ENCODE data around the gene EPHB1. TPM values are rescaled to one million over a fixed set of nuclear protein-coding genes. Genes with fewer than 3 reads are reported as not detected.
A peak's percentile ranks its signal among the peaks of the same experiment; 100 is the strongest.

EPHB1 gene
- polyA plus RNA-seq, result 1 to 10 TPM in 1 of 3 donors, under 1 TPM in 2; 0.45 to 1.7 (median 0.48) TPM

GRCh38 chr3:134794950-134795745 lies at the start of gene EPHB1:
TSS of gene EPHB1 (plus strand) at chr3:134795260.
- Mint-ChIP-seq H3K27ac (no peak within 1 kb of the TSS), H3K4me3 (peak within 1 kb of the TSS; percentile 58 to 84 (median 80)), H3K27me3 (ENCODE audit: low read depth in 3 of 3) (peaks cover 4 to 19% (median 6%) of the 10 kb centered on the region in 3 donors), H3K36me3 (no peaks in the 10 kb centered on the region), H3K9me3 (no peaks in the 10 kb centered on the region), H3K4me1 (peaks cover 8 to 10% of the 10 kb centered on the region in 2 donors)
- DNase-seq, result peak; percentile 8 to 19 (median 9)

GRCh38 chr3:134748698-134749097 lies 46.4 kb upstream of the EPHB1 start:
- no peak overlapping the region for H3K4me3 Mint-ChIP-seq
- no peaks in the 10 kb centered on the region for H3K36me3 Mint-ChIP-seq
- H3K9me3 Mint-ChIP-seq, result peaks cover 0 to 7% (median 0%) of the 10 kb centered on the region in 6 donors
- H3K27me3 Mint-ChIP-seq (ENCODE audit: low read depth in 3 of 3), result peaks cover 0 to 8% (median 6%) of the 10 kb centered on the region in 3 donors
- no peaks in the 10 kb centered on the region for H3K4me1 Mint-ChIP-seq
- no peak overlapping the region for H3K27ac Mint-ChIP-seq
- DNase-seq, result no peak

GRCh38 chr3:134749174-134749573 lies 45.9 kb upstream of the EPHB1 start:
- Mint-ChIP-seq H3K27ac (no peak overlapping the region), H3K36me3 (no peaks in the 10 kb centered on the region), H3K4me3 (no peak overlapping the region), H3K4me1 (no peaks in the 10 kb centered on the region), H3K27me3 (ENCODE audit: low read depth in 3 of 3) (peaks cover 0 to 8% (median 6%) of the 10 kb centered on the region in 3 donors), H3K9me3 (peaks cover 0 to 7% (median 0%) of the 10 kb centered on the region in 6 donors)
- no peak for DNase-seq

- no peak for DNase-seq
- H3K9me3 Mint-ChIP-seq, result peaks cover 0 to 7% (median 0%) of the 10 kb centered on the region in 6 donors
- H3K27ac Mint-ChIP-seq, result no peak overlapping the region
- no peaks in the 10 kb centered on the region for H3K36me3 Mint-ChIP-seq
- no peak overlapping the region for H3K4me3 Mint-ChIP-seq
- no peaks in the 10 kb centered on the region for H3K4me1 Mint-ChIP-seq
- H3K27me3 Mint-ChIP-seq (ENCODE audit: low read depth in 3 of 3), result peaks cover 0 to 8% (median 8%) of the 10 kb centered on the region in 3 donors
Measured at GRCh38 chr3:134749802-134750553, 45.1 kb upstream of the EPHB1 start.

- peaks cover 2 to 8% (median 6%) of the 10 kb centered on the region in 3 donors for H3K27me3 Mint-ChIP-seq (ENCODE audit: low read depth in 3 of 3)
- no peak overlapping the region for H3K4me3 Mint-ChIP-seq
- DNase-seq, result no peak
- peaks cover 0 to 7% (median 0%) of the 10 kb centered on the region in 6 donors for H3K9me3 Mint-ChIP-seq
- no peak overlapping the region for H3K27ac Mint-ChIP-seq
- no peaks in the 10 kb centered on the region for H3K36me3 Mint-ChIP-seq
- no peaks in the 10 kb centered on the region for H3K4me1 Mint-ChIP-seq
Measured at GRCh38 chr3:134751831-134752230, 43.2 kb upstream of the EPHB1 start.

GRCh38 chr3:134752761-134753461 lies 42.1 kb upstream of the EPHB1 start:
- Mint-ChIP-seq H3K4me3 (no peak overlapping the region), H3K9me3 (peaks cover 0 to 7% (median 0%) of the 10 kb centered on the region in 6 donors), H3K36me3 (no peaks in the 10 kb centered on the region), H3K4me1 (no peaks in the 10 kb centered on the region), H3K27me3 (ENCODE audit: low read depth in 3 of 3) (peaks cover 2 to 8% (median 6%) of the 10 kb centered on the region in 3 donors), H3K27ac (no peak overlapping the region)
- DNase-seq, result no peak

- Mint-ChIP-seq H3K27ac (no peak overlapping the region), H3K27me3 (ENCODE audit: low read depth in 3 of 3) (peaks cover 2 to 6% (median 6%) of the 10 kb centered on the region in 3 donors), H3K9me3 (peaks cover 0 to 7% (median 0%) of the 10 kb centered on the region in 6 donors), H3K36me3 (no peaks in the 10 kb centered on the region), H3K4me3 (no peak overlapping the region), H3K4me1 (no peaks in the 10 kb centered on the region)
- no peak for DNase-seq
Measured at GRCh38 chr3:134753999-134754742, 40.9 kb upstream of the EPHB1 start.

- Mint-ChIP-seq H3K36me3 (no peaks in the 10 kb centered on the region), H3K4me3 (no peak overlapping the region), H3K9me3 (peaks cover 0 to 7% (median 0%) of the 10 kb centered on the region in 6 donors), H3K27ac (no peak overlapping the region), H3K27me3 (ENCODE audit: low read depth in 3 of 3) (peaks cover 2 to 6% (median 6%) of the 10 kb centered on the region in 3 donors), H3K4me1 (no peaks in the 10 kb centered on the region)
- DNase-seq, result no peak
Measured at GRCh38 chr3:134754768-134755559, 40.1 kb upstream of the EPHB1 start.

GRCh38 chr3:134755821-134756220 lies 39.2 kb upstream of the EPHB1 start:
- Mint-ChIP-seq H3K4me3 (no peak overlapping the region), H3K27ac (no peak overlapping the region), H3K27me3 (ENCODE audit: low read depth in 3 of 3) (peaks cover 2 to 6% (median 6%) of the 10 kb centered on the region in 3 donors), H3K4me1 (no peaks in the 10 kb centered on the region), H3K9me3 (peaks cover 0 to 7% (median 0%) of the 10 kb centered on the region in 6 donors), H3K36me3 (no peaks in the 10 kb centered on the region)
- no peak for DNase-seq

- Mint-ChIP-seq H3K4me3 (no peak overlapping the region), H3K9me3 (peaks cover 0 to 7% (median 0%) of the 10 kb centered on the region in 6 donors), H3K4me1 (no peaks in the 10 kb centered on the region), H3K27me3 (ENCODE audit: low read depth in 3 of 3) (peaks cover 2% of the 10 kb centered on the region in 3 donors), H3K27ac (no peak overlapping the region), H3K36me3 (no peaks in the 10 kb centered on the region)
- no peak for DNase-seq
Measured at GRCh38 chr3:134757549-134758069, 37.5 kb upstream of the EPHB1 start.

GRCh38 chr3:134761213-134761612 lies 33.8 kb upstream of the EPHB1 start:
- no peak overlapping the region for H3K4me3 Mint-ChIP-seq
- no peaks in the 10 kb centered on the region for H3K36me3 Mint-ChIP-seq
- peaks cover 0 to 3% (median 2%) of the 10 kb centered on the region in 3 donors for H3K27me3 Mint-ChIP-seq (ENCODE audit: low read depth in 3 of 3)
- H3K9me3 Mint-ChIP-seq, result no peaks in the 10 kb centered on the region
- H3K4me1 Mint-ChIP-seq, result no peaks in the 10 kb centered on the region
- DNase-seq, result no peak
- H3K27ac Mint-ChIP-seq, result no peak overlapping the region

- Mint-ChIP-seq H3K4me1 (no peaks in the 10 kb centered on the region), H3K36me3 (no peaks in the 10 kb centered on the region), H3K27ac (no peak overlapping the region), H3K9me3 (no peaks in the 10 kb centered on the region), H3K27me3 (ENCODE audit: low read depth in 3 of 3) (peaks cover 0 to 2% (median 1%) of the 10 kb centered on the region in 3 donors), H3K4me3 (no peak overlapping the region)
- DNase-seq, result no peak
Measured at GRCh38 chr3:134762016-134762415, 33.0 kb upstream of the EPHB1 start.

Data from immature natural killer cell (primary cell).